Activated T-cell treated with anti-CD3 and anti-CD28 coated beads, Interleukin-2, amount 50 U/mL, for 72 hours (primary cell): ENCODE measurements around the gene PDE12. TPM values are rescaled to one million over a fixed set of nuclear protein-coding genes. Genes with fewer than 3 reads are reported as not detected.
"Not testable (repeated sequence)": the region's sequence is repeated elsewhere in the genome, so short reads cannot be mapped to it uniquely, and the experiment has no call there.

ENCODE experiments used
- ATAC-seq, 2 donors: fragments of 150-1000 bp; cut with Tn5 transposase; replicated peaks in 1 of 2; 2 replicates each; pipeline ENCODE4 v1.10.0; 2021; ENCODE audit warnings: moderate library complexity in 2 of 2, mild to moderate bottlenecking in 1 of 2
- DNase-seq, 2 donors: peaks; one replicate each; pipeline ENCODE4 v3.0.0; 2021 to 2022; ENCODE audit warnings: mixed read lengths in 1 of 2
- H3K27ac Mint-ChIP-seq: one replicate; pipeline ENCODE4 v1.8.0; 2022; ENCODE audit warnings: mild to moderate bottlenecking, moderate library complexity, mixed read lengths
- H3K27me3 Mint-ChIP-seq: one replicate; pipeline ENCODE4 v1.8.0; 2022; ENCODE audit warnings: low read depth, mixed read lengths
- H3K36me3 Mint-ChIP-seq, 2 donors: one replicate each; pipeline ENCODE4 v1.8.0; 2022; ENCODE audit warnings: mixed read lengths in 2 of 2, mild to moderate bottlenecking in 1 of 2; ENCODE audit not compliant: insufficient read depth in 2 of 2
- H3K4me1 Mint-ChIP-seq: one replicate; pipeline ENCODE4 v1.8.0; 2022; ENCODE audit warnings: low read depth, mixed read lengths
- H3K4me3 Mint-ChIP-seq, 2 donors: one replicate each; pipeline ENCODE4 v1.8.0; 2022; ENCODE audit warnings: mild to moderate bottlenecking in 2 of 2, mixed read lengths in 2 of 2, moderate library complexity in 2 of 2
- H3K9me3 Mint-ChIP-seq, 2 donors: one replicate each; pipeline ENCODE4 v1.8.0; 2022; ENCODE audit warnings: mixed read lengths in 2 of 2
- total RNA-seq, 2 donors: library from RNA; stranded (reverse); gene quantifications; one replicate each; pipeline ENCODE4 v1.2.3, GENCODE V29; 2022

Gene PDE12
- total RNA-seq, 2 donors from 2014 or later = 19.6 to 20.8 TPM

GRCh38 chr3:57597127-57597923, 41.3 kb downstream of the PDE12 start, which contains the start of gene ARF4:
TSS of gene ARF4 (minus strand) at chr3:57597344. CDS start at chr3:57597140, 204 bp downstream.
- Mint-ChIP-seq H3K4me1 (peaks cover 50% of the 10 kb centered on the region), H3K36me3 (peaks cover 8 to 12% of the 10 kb centered on the region in 2 donors)

GRCh38 chr3:57598765-57599360, 42.8 kb downstream of the PDE12 start:
- H3K4me1 Mint-ChIP-seq = peaks cover 36% of the 10 kb centered on the region
- H3K9me3 Mint-ChIP-seq = no peaks in the 10 kb centered on the region
- H3K4me3 Mint-ChIP-seq = peak overlapping the region; percentile 96 to 97
- ATAC-seq (no peak), DNase-seq (no peak)
- peaks cover 8 to 12% of the 10 kb centered on the region in 2 donors for H3K36me3 Mint-ChIP-seq
- H3K27ac Mint-ChIP-seq = peak overlapping the region; percentile 99
- H3K27me3 Mint-ChIP-seq = no peaks in the 10 kb centered on the region

More at GRCh38 chr3:57597127-57597923, 41.3 kb downstream of the PDE12 start, which contains the start of gene ARF4:
- DNase-seq (peak; percentile 99 to 100), ATAC-seq (peak; percentile 94)
- Mint-ChIP-seq H3K9me3 (no peaks in the 10 kb centered on the region), H3K27me3 (no peaks in the 10 kb centered on the region), H3K4me3 (peak within 1 kb of the TSS; percentile 96 to 97), H3K27ac (peak within 1 kb of the TSS; percentile 99)

GRCh38 chr3:57600195-57600594, 44.1 kb downstream of the PDE12 start:
- DNase-seq (no peak), ATAC-seq (no peak)
- peak overlapping the region in 1 of 2 donors; percentile 29 for H3K4me3 Mint-ChIP-seq
- no peaks in the 10 kb centered on the region for H3K27me3 Mint-ChIP-seq
- H3K9me3 Mint-ChIP-seq = no peaks in the 10 kb centered on the region
- peak overlapping the region; percentile 91 for H3K27ac Mint-ChIP-seq
- H3K36me3 Mint-ChIP-seq = peaks cover 10 to 15% of the 10 kb centered on the region in 2 donors
- H3K4me1 Mint-ChIP-seq = peaks cover 25% of the 10 kb centered on the region

GRCh38 chr3:57604971-57605370, 48.9 kb downstream of the PDE12 start:
- ATAC-seq (no peak), DNase-seq (no peak)
- peaks cover 2% of the 10 kb centered on the region for H3K4me1 Mint-ChIP-seq
- H3K9me3 Mint-ChIP-seq = peaks cover 9 to 11% of the 10 kb centered on the region in 2 donors
- H3K27me3 Mint-ChIP-seq = no peaks in the 10 kb centered on the region
- peaks cover 21 to 35% of the 10 kb centered on the region in 2 donors for H3K36me3 Mint-ChIP-seq
- no peak overlapping the region for H3K27ac Mint-ChIP-seq
- H3K4me3 Mint-ChIP-seq = no peak overlapping the region

GRCh38 chr3:57605683-57606082, 49.6 kb downstream of the PDE12 start:
- no peaks in the 10 kb centered on the region for H3K4me1 Mint-ChIP-seq
- no peak overlapping the region for H3K27ac Mint-ChIP-seq
- H3K4me3 Mint-ChIP-seq = no peak overlapping the region
- peaks cover 23 to 36% of the 10 kb centered on the region in 2 donors for H3K36me3 Mint-ChIP-seq
- H3K9me3 Mint-ChIP-seq = peaks cover 12 to 13% of the 10 kb centered on the region in 2 donors
- ATAC-seq (no peak), DNase-seq (no peak)
- no peaks in the 10 kb centered on the region for H3K27me3 Mint-ChIP-seq

- not testable (repeated sequence) for H3K4me3 Mint-ChIP-seq, ATAC-seq, H3K27ac Mint-ChIP-seq, H3K27me3 Mint-ChIP-seq, H3K4me1 Mint-ChIP-seq, DNase-seq
- Mint-ChIP-seq H3K9me3 (peaks cover 12 to 15% of the 10 kb centered on the region in 2 donors), H3K36me3 (peaks cover 16 to 20% of the 10 kb centered on the region in 2 donors)
Observed at GRCh38 chr3:57611870-57612269, 55.8 kb downstream of the PDE12 start.

- Mint-ChIP-seq H3K27me3 (no peaks in the 10 kb centered on the region), H3K4me1 (no peaks in the 10 kb centered on the region), H3K4me3 (no peak overlapping the region), H3K9me3 (no peaks in the 10 kb centered on the region), H3K36me3 (no peaks in the 10 kb centered on the region), H3K27ac (peak overlapping the region; percentile 51)
- ATAC-seq (no peak), DNase-seq (no peak)
Observed at GRCh38 chr3:57616233-57616632, 60.2 kb downstream of the PDE12 start.

Other genes starting within 250 kb of the PDE12 start
- gene DNAH12, start 11.9 kb upstream of the PDE12 start, total RNA-seq = under 1 TPM; 0.21 to 0.26 TPM
- gene ARF4, start 41.1 kb downstream of the PDE12 start, total RNA-seq = 10 to 100 TPM; 67.2 to 76.3 TPM
- 10 to 100 TPM; 19.1 to 22.5 TPM for gene DENND6A, start 136.8 kb downstream of the PDE12 start, total RNA-seq
- 10 to 100 TPM; 36.5 to 42.9 TPM for gene SLMAP, start 200.0 kb downstream of the PDE12 start, total RNA-seq